Ramos (cell line): ENCODE measurements around the gene GHR.

Experiments
- in situ Hi-C: fragments of 300-500 bp; cut with MboI; formaldehyde crosslinking; loops from one replicate; pipeline ENCODE4 v1.14.3; 2022; ENCODE audit warnings: low sequenced_read_pairs; ENCODE audit not compliant: unreplicated experiment

GHR gene

GRCh38 chr5:42592401-42593140, 169.3 kb downstream of the GHR start:
- in situ Hi-C loops, result loop anchor here (25.0 kb wide), 1 partner anchor 730 kb away; the partner anchor contains the start of gene OXCT1

DNA sequence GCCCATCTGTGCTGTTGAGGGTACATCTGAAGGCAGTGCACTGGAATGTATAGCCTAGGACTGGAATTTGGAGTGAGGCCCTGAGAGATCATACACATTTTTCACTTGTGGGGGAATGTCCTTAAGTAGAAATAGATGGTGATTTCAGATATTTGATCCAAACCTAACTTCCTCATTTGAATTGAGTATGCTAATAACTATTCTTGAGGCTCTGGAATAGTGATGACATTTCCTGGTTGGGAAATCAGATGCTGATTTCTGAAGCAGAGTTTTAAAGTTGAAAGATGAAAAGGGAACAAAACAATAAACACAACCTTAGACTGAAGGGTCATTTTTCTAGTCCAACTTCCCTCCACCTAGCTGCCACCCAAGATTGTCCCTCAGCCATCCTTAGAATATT, 170.4 kb downstream of the GHR start:
- in situ Hi-C loops, result loop anchor here (25.0 kb wide), 1 partner anchor 731 kb away; the partner anchor contains the start of gene OXCT1

GRCh38 chr5:42595597-42595996, 172.4 kb downstream of the GHR start:
- in situ Hi-C loops, result loop anchor here (25.0 kb wide), 1 partner anchor 733 kb away; the partner anchor contains the start of gene OXCT1

DNA sequence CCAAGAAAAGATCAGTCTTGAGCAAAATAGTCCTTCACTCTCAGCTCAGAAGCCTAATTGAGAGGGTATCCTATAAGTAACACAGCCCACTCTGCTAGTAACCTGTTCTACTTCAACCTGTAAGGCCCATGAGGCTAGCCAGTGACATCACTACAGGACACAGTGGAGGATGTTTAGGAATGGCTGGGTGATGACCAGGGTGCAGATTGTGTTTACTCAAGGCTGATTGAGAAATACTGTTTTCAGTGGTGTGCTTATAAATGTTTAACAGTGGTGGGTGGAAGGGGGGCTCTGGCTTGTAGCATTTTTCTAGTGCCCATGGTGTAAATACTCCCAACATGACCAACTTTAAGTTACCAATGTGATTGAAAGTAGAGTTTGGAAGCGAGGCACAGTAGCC, 173.6 kb downstream of the GHR start:
- in situ Hi-C loops, result loop anchor here (25.0 kb wide), 1 partner anchor 735 kb away; the partner anchor contains the start of gene OXCT1

DNA sequence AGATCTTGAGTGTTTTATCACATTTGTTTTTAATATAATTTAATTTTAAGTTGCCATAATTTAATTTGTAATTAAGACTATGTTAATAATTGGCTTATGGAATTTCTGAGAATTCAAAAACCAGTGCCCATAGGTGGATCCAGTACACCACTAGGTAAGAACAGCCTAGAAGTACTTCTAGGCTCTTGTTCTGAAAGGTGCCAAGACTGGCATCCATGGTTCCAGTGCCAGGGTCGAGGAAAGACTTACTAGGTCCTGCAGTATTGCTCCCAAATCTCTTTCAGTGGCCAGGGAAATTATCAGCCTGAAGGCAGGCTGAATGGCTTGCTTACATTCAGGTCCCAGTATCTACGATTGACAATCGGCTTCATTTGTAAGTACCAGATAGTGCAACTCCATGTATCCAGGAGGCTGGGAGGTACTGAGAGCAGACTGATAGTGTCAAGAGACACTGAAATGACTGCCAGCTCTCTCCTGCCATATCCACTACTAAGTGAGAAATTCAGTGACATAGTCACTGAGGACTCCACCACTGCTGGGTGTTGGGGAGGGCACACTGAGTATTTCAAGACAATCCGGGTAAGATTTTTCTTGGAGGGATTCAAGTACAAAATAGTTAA, 174.2 kb downstream of the GHR start:
- in situ Hi-C loops, result loop anchor here (25.0 kb wide), 1 partner anchor 735 kb away; the partner anchor contains the start of gene OXCT1

DNA sequence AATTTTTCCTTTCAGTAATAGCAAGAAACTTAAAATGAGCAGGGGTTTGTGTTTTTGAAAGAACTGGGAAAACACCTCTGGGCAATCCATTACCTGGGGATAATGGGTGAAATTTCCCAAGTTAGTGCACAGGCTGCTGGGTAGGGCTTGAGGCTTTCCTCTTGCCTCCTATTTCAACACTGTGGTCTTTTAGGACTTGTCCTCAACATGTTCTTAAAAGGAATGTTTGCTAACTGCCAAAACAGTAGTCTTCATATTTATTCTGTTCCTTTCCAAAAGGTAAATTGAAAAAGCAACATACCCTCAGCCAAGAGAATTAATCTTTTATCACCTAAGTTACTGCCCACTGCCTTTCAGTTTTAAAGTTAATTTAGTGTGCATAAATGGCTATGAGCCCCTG, 175.1 kb downstream of the GHR start:
- in situ Hi-C loops, result loop anchor here (25.0 kb wide), 1 partner anchor 736 kb away; the partner anchor contains the start of gene OXCT1

- in situ Hi-C loops, result loop anchor here (25.0 kb wide), 1 partner anchor 737 kb away; the partner anchor contains the start of gene OXCT1
These were observed 175.9 kb downstream of the GHR start for GRCh38 chr5:42599106-42599505.

DNA sequence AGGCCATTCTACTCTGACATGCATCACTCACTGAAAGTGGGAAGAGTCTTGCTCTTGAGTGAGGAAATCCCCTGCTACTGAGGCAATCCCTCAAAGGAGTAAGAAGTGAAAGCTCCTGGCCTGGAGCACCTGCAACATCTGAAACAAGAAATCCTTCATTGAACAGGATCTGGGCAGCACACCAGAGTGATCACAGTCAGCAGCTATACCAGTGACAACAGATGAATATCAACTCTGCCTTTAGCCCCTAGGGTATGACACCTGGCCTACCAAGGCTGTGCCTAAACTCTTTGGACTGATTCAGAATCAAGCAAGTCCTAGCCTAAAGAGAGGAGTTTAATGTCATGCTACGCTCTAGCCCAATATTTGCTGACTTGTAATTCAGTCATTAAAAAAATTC, 177.2 kb downstream of the GHR start:
- in situ Hi-C loops, result no loop called here

DNA sequence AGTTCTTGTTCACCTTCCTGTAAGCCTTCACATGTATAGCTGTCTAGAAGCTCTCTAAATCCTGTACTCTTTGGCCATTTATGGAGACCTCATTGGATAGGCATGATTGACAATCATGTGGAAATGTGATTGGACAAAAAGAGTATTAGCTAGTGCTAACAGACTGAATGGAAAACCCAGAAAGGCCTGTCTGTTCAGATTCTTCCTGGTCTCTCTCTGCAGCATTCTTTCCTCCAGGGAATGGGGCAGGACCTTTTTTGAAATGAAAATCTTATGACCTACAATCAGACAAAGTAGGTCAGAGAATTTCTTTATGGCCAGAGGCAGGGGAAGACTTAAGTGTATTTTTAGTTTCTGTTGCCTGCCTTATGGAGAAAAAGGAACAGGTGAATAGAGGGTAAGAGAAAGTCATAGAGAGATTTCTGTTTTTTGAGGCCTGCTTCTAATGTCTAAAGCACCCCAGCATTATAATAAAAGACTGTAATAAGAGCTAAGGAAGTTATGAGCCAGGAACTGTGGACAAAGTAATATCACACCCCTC, 181.0 kb downstream of the GHR start:
- in situ Hi-C loops, result no loop called here

GRCh38 chr5:42605490-42605889, 182.3 kb downstream of the GHR start:
- in situ Hi-C loops, result no loop called here

GRCh38 chr5:42606464-42606869, 183.2 kb downstream of the GHR start:
- in situ Hi-C loops, result no loop called here

DNA sequence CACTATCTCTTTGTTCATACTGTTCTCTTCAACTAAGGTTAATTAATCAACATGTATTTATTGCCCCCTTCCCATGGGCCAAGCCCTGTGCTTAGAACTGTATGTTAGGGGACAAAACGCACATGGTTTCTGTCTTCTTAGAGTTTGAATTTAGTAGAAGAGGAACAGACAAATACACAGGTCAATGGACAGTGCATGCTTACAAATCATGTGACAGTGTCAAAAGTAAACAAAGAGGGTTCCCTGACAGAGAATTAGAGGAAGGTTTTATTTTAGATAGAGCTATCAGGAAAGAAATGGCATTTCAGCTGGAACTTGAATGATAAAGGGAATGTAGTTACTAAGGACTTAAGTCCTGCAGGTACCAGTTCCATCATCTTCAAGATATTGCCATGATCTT, 188.2 kb downstream of the GHR start:
- in situ Hi-C loops, result no loop called here

DNA sequence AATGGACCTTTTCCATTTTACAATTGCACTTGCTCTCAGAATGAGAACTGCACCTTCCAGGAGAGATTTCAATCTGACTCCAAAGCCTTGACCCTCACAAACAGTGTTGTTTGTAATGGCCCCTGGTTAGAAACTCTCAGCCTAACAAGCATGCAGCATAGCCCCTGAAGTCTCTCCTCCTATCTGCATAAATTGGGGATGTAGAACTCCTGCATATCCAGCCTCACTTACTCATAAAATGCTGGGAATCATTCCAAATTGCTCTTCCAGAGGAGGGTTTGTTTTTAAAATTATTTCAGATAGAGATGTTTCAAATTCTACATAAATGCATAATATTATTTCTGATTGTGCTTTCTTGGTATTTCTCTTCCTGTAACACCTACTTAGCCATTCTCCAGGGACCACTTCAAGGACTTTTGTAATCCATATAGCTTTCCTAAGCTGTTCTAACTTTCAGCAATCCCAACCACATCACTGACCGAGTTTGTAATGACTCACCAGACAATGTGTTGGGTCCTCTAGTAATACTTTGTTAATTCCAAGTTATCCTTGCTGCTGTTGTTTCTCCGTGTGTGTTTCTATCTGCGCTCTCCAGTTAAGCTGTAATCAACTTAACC, 189.6 kb downstream of the GHR start:
- in situ Hi-C loops, result no loop called here

GRCh38 chr5:42614509-42614908, 191.3 kb downstream of the GHR start:
- in situ Hi-C loops, result no loop called here

DNA sequence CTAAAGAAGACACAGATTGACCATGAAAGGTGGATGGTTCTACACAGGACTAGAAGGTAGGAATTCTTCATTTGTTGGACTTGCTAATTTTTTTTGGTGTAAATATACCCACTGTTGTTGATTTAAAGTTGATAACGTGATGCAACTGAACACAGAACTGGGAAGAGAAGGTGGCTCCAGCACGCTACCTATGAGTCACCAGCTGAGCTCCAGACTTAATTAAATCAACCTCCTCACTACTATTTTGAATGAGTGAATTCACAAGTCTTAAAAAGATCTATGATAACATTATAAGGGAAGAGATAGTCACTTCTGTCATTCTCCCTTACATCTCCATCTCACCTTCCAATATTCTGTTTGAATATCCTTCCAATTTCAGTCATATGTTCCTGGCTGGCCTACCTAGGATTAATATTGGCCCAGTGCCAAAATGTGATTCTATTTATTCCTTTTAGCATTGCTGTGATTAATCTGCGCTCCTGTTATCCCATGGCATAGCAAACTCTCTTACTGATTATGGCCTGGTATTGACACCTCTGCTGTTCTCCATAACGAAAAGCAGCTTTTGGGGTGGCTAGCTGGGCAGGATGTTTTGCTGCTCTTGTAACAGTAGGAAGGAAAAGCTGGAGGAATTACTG, 197.5 kb downstream of the GHR start:
- in situ Hi-C loops, result no loop called here

DNA sequence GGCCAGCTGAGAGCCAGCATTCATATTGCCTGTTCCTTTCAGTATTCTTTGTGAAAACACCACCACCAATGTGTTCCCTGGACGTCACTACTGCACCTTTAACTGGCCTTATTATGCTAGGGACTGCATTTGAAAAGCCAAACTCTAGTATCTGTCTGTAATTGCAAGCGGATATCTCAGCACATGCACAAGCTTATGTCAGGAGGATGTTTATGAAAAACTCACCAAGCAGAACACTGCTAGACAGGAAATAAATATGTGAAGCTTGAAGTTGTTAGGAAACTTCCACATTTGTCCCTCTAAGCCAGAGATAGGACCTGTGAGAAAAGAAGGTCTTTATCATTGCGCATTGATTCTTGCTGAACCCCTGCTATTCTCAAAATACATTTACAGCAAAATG, 198.0 kb downstream of the GHR start:
- in situ Hi-C loops, result no loop called here

DNA sequence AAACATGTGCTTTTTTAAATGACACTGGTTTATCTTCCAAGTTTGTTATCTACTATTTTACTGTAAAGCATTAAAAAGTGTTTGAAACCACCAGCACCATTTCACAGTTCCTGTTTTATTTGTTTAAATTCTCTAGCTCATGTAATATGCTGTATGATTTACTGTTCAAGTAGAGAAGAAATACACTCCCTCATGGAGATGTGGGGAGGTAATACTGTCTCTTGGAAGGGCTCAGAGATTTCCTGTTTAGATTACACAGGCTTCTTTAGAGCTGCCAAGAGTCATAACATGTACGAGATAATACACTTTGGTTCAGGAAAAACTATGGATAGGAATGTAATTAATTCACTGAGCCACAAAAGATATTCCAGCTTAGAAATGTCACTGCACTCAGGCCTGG, 198.4 kb downstream of the GHR start:
- in situ Hi-C loops, result no loop called here

DNA sequence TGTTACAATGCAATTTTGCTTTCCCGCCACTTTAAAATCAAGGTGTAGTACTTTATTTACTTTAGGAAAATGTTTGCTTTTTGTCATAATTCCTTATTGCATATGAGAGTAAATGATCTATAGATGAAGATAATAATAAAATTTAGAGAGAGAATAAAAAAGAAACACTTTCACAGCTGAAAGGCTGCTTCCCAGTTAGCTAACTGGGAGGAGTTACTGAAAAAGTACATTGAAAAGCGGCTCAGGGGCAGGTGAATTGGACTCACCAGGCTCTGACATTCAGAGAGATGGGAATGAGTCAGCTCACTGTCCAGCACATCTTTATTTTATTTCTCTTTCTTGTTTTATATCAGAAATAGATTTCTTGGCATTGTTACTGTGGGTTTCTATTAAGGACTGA, 201.7 kb downstream of the GHR start:
- in situ Hi-C loops, result no loop called here

- in situ Hi-C loops, result no loop called here
These were observed 203.2 kb downstream of the GHR start for GRCh38 chr5:42626462-42626861.

DNA sequence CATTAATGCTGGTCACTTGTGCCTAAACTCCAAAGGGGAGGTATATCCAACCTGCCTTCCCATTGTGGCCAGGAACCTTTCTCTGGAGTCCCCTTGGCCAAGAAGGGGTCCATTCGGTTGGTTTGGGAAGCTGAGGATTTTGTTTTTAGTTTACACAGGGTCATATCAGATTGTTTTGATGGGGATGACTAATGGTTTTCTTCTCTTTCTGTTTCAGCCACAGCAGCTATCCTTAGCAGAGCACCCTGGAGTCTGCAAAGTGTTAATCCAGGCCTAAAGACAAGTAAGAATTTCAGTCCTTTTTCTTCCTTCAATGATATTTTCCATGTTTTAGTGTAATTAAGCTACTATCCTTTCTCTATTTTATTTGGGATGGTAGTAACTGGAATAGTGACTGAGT, 205.6 kb downstream of the GHR start:
- in situ Hi-C loops, result no loop called here
